Measurements from ENCODE around the gene JAG2. TPM values are rescaled to one million over a fixed set of nuclear protein-coding genes. Genes with fewer than 3 reads are reported as not detected.

Gene JAG2
- total RNA-seq, 1 experiment from 2014 or later, result 85.9 TPM

- TF ChIP-seq REST (IDR thresholded peaks at IDR 0.05; ENCODE audit: low read depth), result no peak
- no peak for TF ChIP-seq ZFX (IDR thresholded peaks at IDR 0.05)
- TF ChIP-seq ZBTB33 (IDR thresholded peaks at IDR 0.05; ENCODE audit: extremely low read depth, insufficient replicate concordance, low read length), result no peak
Measured at GRCh38 chr14:105195522-105196264, 27.1 kb upstream of the JAG2 start (continued).

- no peak for DNase-seq (ENCODE audit: low read depth, low spot score)
- H3K9ac ChIP-seq (ENCODE audit: low read length), result no peak overlapping the region
- no peak for ATAC-seq
- no peaks in the 10 kb centered on the region for H3K79me2 ChIP-seq (ENCODE audit: insufficient read depth, low read length)
- H3K4me2 ChIP-seq (ENCODE audit: low read length), result no peak overlapping the region
- no peaks in the 10 kb centered on the region for H4K20me1 ChIP-seq (ENCODE audit: insufficient read depth)
- RAD21 ChIA-PET (ENCODE audit: low non-redundant PET in 1 of 2, low total read pairs in 2 of 2, uncharacterized antibody in 2 of 2, unreplicated experiment in 2 of 2), result no interaction called here
- POLR2A ChIA-PET, result no interaction called here
- CTCF ChIA-PET, result no interaction called here
- H3K27me3 ChIP-seq (ENCODE audit: insufficient read depth, low read length), result no peaks in the 10 kb centered on the region
- intact Hi-C loops (cut with micrococcal nuclease), result no loop called here
- no peak overlapping the region for H2AFZ ChIP-seq (ENCODE audit: low read depth, low read length, poor library complexity, severe bottlenecking)
- H3K9me2 ChIP-seq (ENCODE audit: insufficient read depth), result no peaks in the 10 kb centered on the region
- peaks cover 11 to 18% of the 10 kb centered on the region in 2 experiments; a peak in 3 of 4 replicates for H3K4me1 ChIP-seq (ENCODE audit: control insufficient read depth in 1 of 2, insufficient read depth in 2 of 2, low read length in 2 of 2)
- no peaks in the 10 kb centered on the region for H3K36me3 ChIP-seq (ENCODE audit: control insufficient read depth in 1 of 2, insufficient read depth in 2 of 2, low read length in 2 of 2)
- H3K9me3 ChIP-seq (ENCODE audit: control insufficient read depth in 1 of 2, insufficient read depth in 1 of 2, low read depth in 1 of 2, low read length in 2 of 2), result no peaks in the 10 kb centered on the region
- BruUV-seq (replicated peaks), result no TSS peak
- H3K4me3 ChIP-seq (replicated peaks in 1 of 2; ENCODE audit: low read depth in 1 of 2, low read length in 2 of 2), result no peak overlapping the region
- H3K27ac ChIP-seq (ENCODE audit: low read depth, low read length), result no peak overlapping the region
- TF ChIP-seq MAX (IDR thresholded peaks at IDR 0.05) (no peak), SRF (IDR thresholded peaks at IDR 0.05; ENCODE audit: low read depth) (no peak), EZH2 (IDR thresholded peaks at IDR 0.05) (no peak), ATF3 (IDR thresholded peaks at IDR 0.05) (no peak), RAD21 (IDR thresholded peaks at IDR 0.05; ENCODE audit: low read depth) (no peak), CEBPB (IDR thresholded peaks at IDR 0.05; ENCODE audit: low read depth) (no peak), JUND (IDR thresholded peaks at IDR 0.05) (no peak), EZH2phosphoT487 (IDR thresholded peaks at IDR 0.05; ENCODE audit: borderline replicate concordance) (no peak), CBX3 (IDR thresholded peaks at IDR 0.05; ENCODE audit: low read depth) (no peak), POLR2A (IDR thresholded peaks at IDR 0.05; ENCODE audit: borderline replicate concordance, extremely low read depth, insufficient read depth, insufficient read length) (no peak), FOSL1 (IDR thresholded peaks at IDR 0.05; ENCODE audit: low read depth) (no peak), CTCF (IDR thresholded peaks at IDR 0.05 in 2 of 3, conservative IDR thresholded peaks at IDR 0.05 in 1 of 3; ENCODE audit: borderline replicate concordance in 1 of 3, insufficient read depth in 1 of 3, low read depth in 2 of 3, low read length in 2 of 3) (no peak), YY1 (IDR thresholded peaks at IDR 0.05; ENCODE audit: extremely low read depth, insufficient replicate concordance, low read depth, low read length) (no peak), SP1 (IDR thresholded peaks at IDR 0.05; ENCODE audit: low read depth) (no peak)
Measured at GRCh38 chr14:105195051-105195450, 26.5 kb upstream of the JAG2 start.
